CD8-positive, alpha-beta memory T cell (primary cell): ENCODE results near the gene SIM1. TPM values are rescaled to one million over a fixed set of nuclear protein-coding genes. Genes with fewer than 3 reads are reported as not detected.

Experiments used
- CTCF ChIA-PET: fragments of 350-600 bp; sonication (Branson Sonifier 250); formaldehyde crosslinking; loops from one replicate; lab custom pipeline; 2021; ENCODE audit warnings: antibody characterized with exemption; lab: Charles Lee
- POLR2A ChIA-PET: fragments of 350-600 bp; sonication (Branson Sonifier 250); formaldehyde crosslinking; loops from one replicate; lab custom pipeline; 2021; ENCODE audit warnings: antibody characterized with exemption; lab: Charles Lee
- DNase-seq, 5 donors: peaks; one replicate each; pipeline versions ENCODE4 v3.0.0 to v3.0.0-alpha.2; 2020 to 2022; ENCODE audit warnings: mixed read lengths in 1 of 5
- H3K27ac ChIP-seq: one replicate; pipeline ENCODE4 v1.7.0; 2013; ENCODE audit warnings: low read depth, mild to moderate bottlenecking, low read length, moderate library complexity
- H3K27me3 ChIP-seq: 2 replicates; pipeline ENCODE4 v1.7.0; 2013; ENCODE audit warnings: low read length, mild to moderate bottlenecking; ENCODE audit not compliant: insufficient read depth, poor library complexity, severe bottlenecking
- H3K36me3 ChIP-seq: 2 replicates; pipeline ENCODE4 v1.7.0; 2013; ENCODE audit warnings: mild to moderate bottlenecking, low read length, moderate library complexity; ENCODE audit not compliant: insufficient read depth
- H3K4me1 ChIP-seq: 2 replicates; pipeline ENCODE4 v1.7.0; 2013; ENCODE audit warnings: mild to moderate bottlenecking, low read length, moderate library complexity; ENCODE audit not compliant: insufficient read depth
- H3K4me3 ChIP-seq: 2 replicates; pipeline ENCODE4 v1.7.0; 2013; ENCODE audit warnings: mild to moderate bottlenecking, low read length
- H3K9me3 ChIP-seq: 2 replicates; pipeline ENCODE4 v1.7.0; 2013; ENCODE audit warnings: mild to moderate bottlenecking, low read length
- H3K27ac Mint-ChIP-seq, 8 donors: one replicate each; pipeline ENCODE4 v1.8.0; 2020 to 2021; ENCODE audit warnings: mixed read lengths in 8 of 8, mild to moderate bottlenecking in 6 of 8, inconsistent platforms in 3 of 8, moderate library complexity in 3 of 8
- H3K27me3 Mint-ChIP-seq, 2 donors: one replicate each; pipeline ENCODE4 v1.8.0; 2020 to 2021; ENCODE audit warnings: mixed read lengths in 2 of 2, mild to moderate bottlenecking in 1 of 2, moderate library complexity in 1 of 2
- H3K36me3 Mint-ChIP-seq, 3 donors: one replicate each; pipeline ENCODE4 v1.8.0; 2020 to 2021; ENCODE audit warnings: mixed read lengths in 3 of 3, inconsistent platforms in 1 of 3, mild to moderate bottlenecking in 1 of 3
- H3K4me1 Mint-ChIP-seq, 3 donors: one replicate each; pipeline ENCODE4 v1.8.0; 2020 to 2021; ENCODE audit warnings: mixed read lengths in 3 of 3, inconsistent platforms in 1 of 3, mild to moderate bottlenecking in 1 of 3
- H3K4me3 Mint-ChIP-seq, 7 donors: one replicate each; pipeline ENCODE4 v1.8.0; 2020 to 2021; ENCODE audit warnings: mixed read lengths in 7 of 7, mild to moderate bottlenecking in 6 of 7, moderate library complexity in 4 of 7, inconsistent platforms in 2 of 7
- H3K9me3 Mint-ChIP-seq, 5 donors: one replicate each; pipeline ENCODE4 v1.8.0; 2020 to 2022; ENCODE audit warnings: mixed read lengths in 5 of 5, mild to moderate bottlenecking in 3 of 5, moderate library complexity in 2 of 5, inconsistent platforms in 1 of 5
- polyA plus RNA-seq: library from polyadenylated mRNA; unstranded; fragments of 300-500 nt; fragmentation: Illumina TruSeq; gene quantifications from one replicate; pipeline ENCODE4 v1.2.3, GENCODE V29; 2021
- total RNA-seq, 2 experiments: library from RNA; stranded (reverse); gene quantifications; one replicate each; pipeline ENCODE4 v1.2.3, GENCODE V29; 2021

SIM1 gene
- total and polyA plus RNA-seq, 3 experiments from 2014 or later, result not detected

DNA sequence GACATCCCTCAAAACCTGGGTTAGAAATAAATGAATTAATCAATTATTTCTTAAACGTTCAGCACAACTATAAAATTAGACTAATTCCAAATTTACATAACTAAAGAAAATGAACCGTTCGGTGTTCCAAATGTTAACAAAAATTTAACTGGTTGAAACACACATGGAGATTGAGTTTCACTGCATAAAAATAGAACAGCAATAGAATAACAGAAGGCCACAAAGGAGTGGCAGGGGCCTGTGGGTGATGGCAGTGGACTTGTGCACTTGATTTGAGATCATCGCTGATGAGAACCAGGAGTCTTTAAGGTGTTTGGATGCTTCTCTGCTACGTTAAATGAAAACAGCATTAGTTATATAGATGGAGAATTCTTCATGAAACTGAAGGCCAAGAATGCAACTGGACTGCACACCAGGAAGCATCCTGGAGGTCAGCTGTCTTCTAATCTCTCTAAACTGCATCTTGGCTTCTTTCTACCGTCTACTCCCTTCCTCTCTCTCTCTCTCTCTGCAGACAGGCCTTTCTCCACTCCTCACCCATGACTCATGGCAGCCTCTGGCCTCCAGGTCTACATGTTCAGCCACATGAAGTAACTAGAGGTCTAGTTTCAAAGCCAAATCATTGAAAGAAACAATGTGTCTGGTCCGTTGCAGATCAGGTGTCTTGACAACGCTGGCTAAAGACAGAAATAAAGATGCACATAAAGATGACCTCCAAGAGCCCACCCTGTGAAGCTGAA, 111.3 kb downstream of the SIM1 start:
- ChIA-PET CTCF (no interaction called here), POLR2A (no interaction called here)
- H3K9me3 ChIP-seq, result no peaks in the 10 kb centered on the region
- H3K27me3 ChIP-seq, result no peaks in the 10 kb centered on the region
- H3K36me3 ChIP-seq, result no peaks in the 10 kb centered on the region
- no peak overlapping the region for H3K27ac Mint-ChIP-seq
- H3K27ac ChIP-seq, result no peak overlapping the region
- H3K36me3 Mint-ChIP-seq, result no peaks in the 10 kb centered on the region
- H3K9me3 Mint-ChIP-seq, result no peaks in the 10 kb centered on the region
- no peak overlapping the region for H3K4me3 Mint-ChIP-seq
- H3K4me1 Mint-ChIP-seq, result peaks cover 0 to 2% (median 0%) of the 10 kb centered on the region in 3 donors
- no peaks in the 10 kb centered on the region for H3K27me3 Mint-ChIP-seq
- DNase-seq, result no peak
- H3K4me3 ChIP-seq, result no peak overlapping the region
- no peaks in the 10 kb centered on the region for H3K4me1 ChIP-seq

GRCh38 chr6:100350139-100350538, 114.6 kb downstream of the SIM1 start:
- DNase-seq, result no peak
- Mint-ChIP-seq H3K27ac (no peak overlapping the region), H3K4me3 (no peak overlapping the region), H3K36me3 (no peaks in the 10 kb centered on the region), H3K27me3 (no peaks in the 10 kb centered on the region), H3K4me1 (peaks cover 0 to 14% (median 10%) of the 10 kb centered on the region in 3 donors), H3K9me3 (peaks cover 0 to 2% (median 0%) of the 10 kb centered on the region in 5 donors)
- H3K36me3 ChIP-seq, result no peaks in the 10 kb centered on the region
- H3K9me3 ChIP-seq, result no peaks in the 10 kb centered on the region
- no peaks in the 10 kb centered on the region for H3K27me3 ChIP-seq
- H3K4me3 ChIP-seq, result no peak overlapping the region
- ChIA-PET CTCF (no interaction called here), POLR2A (no interaction called here)
- no peak overlapping the region for H3K27ac ChIP-seq
- H3K4me1 ChIP-seq, result no peaks in the 10 kb centered on the region

DNA sequence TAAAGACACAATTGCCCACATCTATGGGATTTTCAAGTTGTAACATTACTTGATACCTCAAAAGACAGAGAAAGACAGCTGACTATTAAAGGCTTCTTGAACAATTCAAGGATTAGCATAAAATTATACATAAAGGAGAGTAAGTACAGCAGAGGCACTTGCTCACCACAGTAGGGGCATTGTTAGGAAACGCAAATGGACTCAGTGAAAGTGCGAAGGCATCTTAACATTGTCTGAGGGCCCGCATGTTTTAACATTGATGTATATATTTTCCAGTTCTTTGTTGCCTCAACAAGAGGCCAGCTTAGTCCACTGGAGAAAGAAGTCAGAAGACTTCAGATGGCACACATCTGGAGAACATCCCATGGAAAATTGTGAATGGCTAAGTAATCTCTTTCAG, 115.4 kb downstream of the SIM1 start:
- Histone ChIP-seq H3K9me3 (no peaks in the 10 kb centered on the region), H3K4me1 (no peaks in the 10 kb centered on the region), H3K27me3 (no peaks in the 10 kb centered on the region), H3K4me3 (no peak overlapping the region), H3K36me3 (no peaks in the 10 kb centered on the region), H3K27ac (no peak overlapping the region)
- H3K9me3 Mint-ChIP-seq, result peaks cover 0 to 2% (median 0%) of the 10 kb centered on the region in 5 donors
- DNase-seq, result no peak
- H3K4me3 Mint-ChIP-seq, result no peak overlapping the region
- ChIA-PET POLR2A (no interaction called here), CTCF (no interaction called here)
- H3K36me3 Mint-ChIP-seq, result no peaks in the 10 kb centered on the region
- no peak overlapping the region for H3K27ac Mint-ChIP-seq
- H3K27me3 Mint-ChIP-seq, result no peaks in the 10 kb centered on the region
- H3K4me1 Mint-ChIP-seq, result peaks cover 0 to 14% (median 10%) of the 10 kb centered on the region in 3 donors

- no peaks in the 10 kb centered on the region for H3K27me3 ChIP-seq
- no peaks in the 10 kb centered on the region for H3K4me1 ChIP-seq
- no peaks in the 10 kb centered on the region for H3K36me3 ChIP-seq
- POLR2A ChIA-PET, result no interaction called here
- H3K4me3 ChIP-seq, result no peak overlapping the region
- H3K9me3 ChIP-seq, result no peaks in the 10 kb centered on the region
- Mint-ChIP-seq H3K9me3 (peaks cover 0 to 2% (median 0%) of the 10 kb centered on the region in 5 donors), H3K4me3 (no peak overlapping the region), H3K36me3 (no peaks in the 10 kb centered on the region), H3K27ac (no peak overlapping the region), H3K4me1 (peaks cover 0 to 14% (median 10%) of the 10 kb centered on the region in 3 donors), H3K27me3 (peaks cover 0 to 2% of the 10 kb centered on the region in 2 donors)
- CTCF ChIA-PET, result no interaction called here
- no peak for DNase-seq
- no peak overlapping the region for H3K27ac ChIP-seq
Measured at GRCh38 chr6:100347901-100348550, 116.7 kb downstream of the SIM1 start.

DNA sequence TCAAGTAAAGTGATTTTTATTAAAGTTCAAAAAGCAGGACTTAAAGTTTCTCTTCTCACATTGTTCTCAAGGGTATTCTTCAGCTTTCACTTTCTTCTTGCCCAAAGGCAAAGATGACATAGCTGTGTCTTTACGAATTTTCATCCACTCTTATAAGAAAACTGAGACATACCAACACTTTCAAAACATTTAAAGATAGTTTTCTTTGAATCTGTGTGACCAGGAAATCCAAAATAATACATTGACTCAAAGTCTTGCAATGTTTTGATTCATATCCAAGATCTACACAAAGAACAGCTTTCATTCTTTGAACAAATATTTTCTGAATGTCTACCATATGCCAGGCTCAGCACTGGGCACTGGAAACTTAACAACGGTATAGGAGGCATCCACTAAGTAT, 117.9 kb downstream of the SIM1 start:
- Histone ChIP-seq H3K4me3 (no peak overlapping the region), H3K4me1 (no peaks in the 10 kb centered on the region), H3K36me3 (no peaks in the 10 kb centered on the region), H3K9me3 (no peaks in the 10 kb centered on the region), H3K27ac (no peak overlapping the region), H3K27me3 (no peaks in the 10 kb centered on the region)
- ChIA-PET POLR2A (no interaction called here), CTCF (no interaction called here)
- peaks cover 2 to 3% of the 10 kb centered on the region in 2 donors for H3K27me3 Mint-ChIP-seq
- no peak overlapping the region for H3K4me3 Mint-ChIP-seq
- peaks cover 0 to 2% (median 0%) of the 10 kb centered on the region in 5 donors for H3K9me3 Mint-ChIP-seq
- H3K27ac Mint-ChIP-seq, result peak overlapping the region in 1 of 8 donors; percentile 22
- DNase-seq, result no peak
- H3K4me1 Mint-ChIP-seq, result peaks cover 0 to 14% (median 10%) of the 10 kb centered on the region in 3 donors
- H3K36me3 Mint-ChIP-seq, result no peaks in the 10 kb centered on the region

GRCh38 chr6:100346203-100346602, 118.5 kb downstream of the SIM1 start:
- Mint-ChIP-seq H3K27me3 (peaks cover 2 to 4% of the 10 kb centered on the region in 2 donors), H3K4me3 (peak overlapping the region in 1 of 7 donors; percentile 6), H3K36me3 (no peaks in the 10 kb centered on the region), H3K9me3 (peaks cover 0 to 2% (median 0%) of the 10 kb centered on the region in 5 donors), H3K4me1 (peaks cover 0 to 14% (median 10%) of the 10 kb centered on the region in 3 donors), H3K27ac (peak overlapping the region in 1 of 8 donors; percentile 39)
- no peaks in the 10 kb centered on the region for H3K36me3 ChIP-seq
- DNase-seq, result no peak
- no peaks in the 10 kb centered on the region for H3K4me1 ChIP-seq
- no peak overlapping the region for H3K4me3 ChIP-seq
- no peak overlapping the region for H3K27ac ChIP-seq
- H3K9me3 ChIP-seq, result no peaks in the 10 kb centered on the region
- H3K27me3 ChIP-seq, result no peaks in the 10 kb centered on the region
- ChIA-PET CTCF (no interaction called here), POLR2A (no interaction called here)

DNA sequence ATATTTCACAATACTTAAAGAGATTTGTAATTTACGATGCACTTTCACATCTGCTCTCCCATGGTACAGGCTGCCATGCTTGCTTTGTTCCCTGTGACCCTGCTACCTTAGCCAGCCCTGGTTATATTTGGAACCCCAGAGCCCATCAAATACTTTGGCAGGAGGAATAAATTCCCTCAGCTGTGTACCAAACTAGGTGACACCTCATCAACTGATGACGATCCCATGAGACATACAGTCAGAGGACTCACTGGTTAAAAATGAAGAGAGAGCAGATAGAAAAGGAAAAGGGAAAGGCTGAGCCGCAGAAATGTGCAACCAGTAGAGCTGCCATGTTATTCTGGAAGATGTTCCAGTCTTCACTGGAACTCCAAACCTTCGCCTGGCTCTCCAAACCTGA, 120.0 kb downstream of the SIM1 start:
- H3K4me3 ChIP-seq, result no peak overlapping the region
- no peaks in the 10 kb centered on the region for H3K9me3 ChIP-seq
- peaks cover 2 to 4% of the 10 kb centered on the region in 2 donors for H3K27me3 Mint-ChIP-seq
- no peak overlapping the region for H3K4me3 Mint-ChIP-seq
- DNase-seq, result no peak
- H3K27ac Mint-ChIP-seq, result no peak overlapping the region
- H3K4me1 Mint-ChIP-seq, result peaks cover 0 to 14% (median 10%) of the 10 kb centered on the region in 3 donors
- H3K36me3 ChIP-seq, result no peaks in the 10 kb centered on the region
- peaks cover 0 to 2% (median 0%) of the 10 kb centered on the region in 5 donors for H3K9me3 Mint-ChIP-seq
- CTCF ChIA-PET, result no interaction called here
- no peak overlapping the region for H3K27ac ChIP-seq
- no peaks in the 10 kb centered on the region for H3K4me1 ChIP-seq
- no peaks in the 10 kb centered on the region for H3K27me3 ChIP-seq
- POLR2A ChIA-PET, result no interaction called here
- H3K36me3 Mint-ChIP-seq, result no peaks in the 10 kb centered on the region

GRCh38 chr6:100344321-100344720, 120.4 kb downstream of the SIM1 start:
- H3K27me3 Mint-ChIP-seq, result peaks cover 2 to 4% of the 10 kb centered on the region in 2 donors
- no peak overlapping the region for H3K27ac Mint-ChIP-seq
- Histone ChIP-seq H3K27ac (no peak overlapping the region), H3K4me3 (no peak overlapping the region), H3K36me3 (no peaks in the 10 kb centered on the region), H3K9me3 (no peaks in the 10 kb centered on the region), H3K4me1 (no peaks in the 10 kb centered on the region), H3K27me3 (no peaks in the 10 kb centered on the region)
- no peak overlapping the region for H3K4me3 Mint-ChIP-seq
- H3K9me3 Mint-ChIP-seq, result peaks cover 0 to 2% (median 0%) of the 10 kb centered on the region in 5 donors
- ChIA-PET CTCF (no interaction called here), POLR2A (no interaction called here)
- peaks cover 0 to 14% (median 10%) of the 10 kb centered on the region in 3 donors for H3K4me1 Mint-ChIP-seq
- DNase-seq, result no peak
- H3K36me3 Mint-ChIP-seq, result no peaks in the 10 kb centered on the region
